ENCODE data around the gene PSMB8. TPM values are rescaled to one million over a fixed set of nuclear protein-coding genes. Genes with fewer than 3 reads are reported as not detected.

Gene PSMB8
- polyA plus RNA-seq, 1 experiment = 62.0 TPM

- ChIA-PET CTCF (interaction anchor here (1.0 to 6.8 kb wide), 6 partner anchors 10 to 144 kb away, joined by 3 to 271 read pairs (median 58); partner anchors contain the start of genes PSMB9 and TAP1), POLR2A (no interaction called here)
- TF ChIP-seq, protein P1, sequence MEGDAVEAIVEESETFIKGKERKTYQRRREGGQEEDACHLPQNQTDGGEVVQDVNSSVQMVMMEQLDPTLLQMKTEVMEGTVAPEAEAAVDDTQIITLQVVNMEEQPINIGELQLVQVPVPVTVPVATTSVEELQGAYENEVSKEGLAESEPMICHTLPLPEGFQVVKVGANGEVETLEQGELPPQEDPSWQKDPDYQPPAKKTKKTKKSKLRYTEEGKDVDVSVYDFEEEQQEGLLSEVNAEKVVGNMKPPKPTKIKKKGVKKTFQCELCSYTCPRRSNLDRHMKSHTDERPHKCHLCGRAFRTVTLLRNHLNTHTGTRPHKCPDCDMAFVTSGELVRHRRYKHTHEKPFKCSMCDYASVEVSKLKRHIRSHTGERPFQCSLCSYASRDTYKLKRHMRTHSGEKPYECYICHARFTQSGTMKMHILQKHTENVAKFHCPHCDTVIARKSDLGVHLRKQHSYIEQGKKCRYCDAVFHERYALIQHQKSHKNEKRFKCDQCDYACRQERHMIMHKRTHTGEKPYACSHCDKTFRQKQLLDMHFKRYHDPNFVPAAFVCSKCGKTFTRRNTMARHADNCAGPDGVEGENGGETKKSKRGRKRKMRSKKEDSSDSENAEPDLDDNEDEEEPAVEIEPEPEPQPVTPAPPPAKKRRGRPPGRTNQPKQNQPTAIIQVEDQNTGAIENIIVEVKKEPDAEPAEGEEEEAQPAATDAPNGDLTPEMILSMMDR (IDR thresholded peaks at IDR 0.05; ENCODE audit: low read depth, low read length) = no peak
- H3K9me3 ChIP-seq (ENCODE audit: control insufficient read depth, insufficient read depth, low read length) = no peaks in the 10 kb centered on the region; the same call in 1 of the 2 replicates
- H3K27ac ChIP-seq (ENCODE audit: low read depth, low read length) = no peak overlapping the region
- no peak overlapping the region for H3K4me3 ChIP-seq (ENCODE audit: low read depth, low read length)
- DNase-seq (ENCODE audit: low read depth, low spot score) = no peak
- no peaks in the 10 kb centered on the region for H3K27me3 ChIP-seq (ENCODE audit: control insufficient read depth, insufficient read depth, low read length)
Measured at GRCh38 chr6:32840604-32841246, 3.1 kb downstream of the PSMB8 start.

DNA sequence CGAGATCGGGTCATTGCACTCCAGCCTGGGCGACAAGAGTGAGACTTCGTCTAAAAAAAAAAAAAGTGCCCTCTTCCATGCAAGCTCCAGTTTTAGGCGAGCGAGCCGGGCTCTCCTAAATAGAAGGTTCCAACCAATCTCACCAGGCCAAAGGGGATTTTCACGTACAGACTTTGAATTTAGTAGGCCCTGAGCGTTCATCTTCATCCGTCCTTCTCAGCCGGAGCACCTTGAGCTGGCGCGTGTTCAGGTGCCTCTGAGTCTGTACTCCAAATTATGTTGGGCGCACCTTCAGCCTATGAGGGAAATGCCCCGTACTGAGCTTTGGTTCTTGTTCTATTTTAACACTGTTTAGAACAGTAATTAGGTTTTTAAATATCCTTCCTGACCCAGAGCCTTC, 4.5 kb downstream of the PSMB8 start:
- Histone ChIP-seq H3K27me3 (ENCODE audit: control insufficient read depth, insufficient read depth, low read length) (no peaks in the 10 kb centered on the region), H3K27ac (ENCODE audit: low read depth, low read length) (peak overlapping the region; percentile 21), H3K4me3 (ENCODE audit: low read depth, low read length) (no peak overlapping the region), H3K9me3 (ENCODE audit: control insufficient read depth, insufficient read depth, low read length) (no peaks in the 10 kb centered on the region; the same call in 1 of the 2 replicates)
- TF ChIP-seq, protein P1 (IDR thresholded peaks at IDR 0.05; ENCODE audit: low read depth, low read length) = no peak
- ChIA-PET POLR2A (interaction anchor here (1.7 to 2.2 kb wide), 2 partner anchors 133 to 135 kb away, joined by 6 to 25 read pairs; no protein-coding TSS in a partner anchor), CTCF (interaction anchor here (0.6 to 6.8 kb wide), 26 partner anchors 11 to 426 kb away, joined by 3 to 271 read pairs (median 10); partner anchors contain the start of genes HLA-DMA, PSMB9 and TAP1)
- DNase-seq (ENCODE audit: low read depth, low spot score) = no peak

DNA sequence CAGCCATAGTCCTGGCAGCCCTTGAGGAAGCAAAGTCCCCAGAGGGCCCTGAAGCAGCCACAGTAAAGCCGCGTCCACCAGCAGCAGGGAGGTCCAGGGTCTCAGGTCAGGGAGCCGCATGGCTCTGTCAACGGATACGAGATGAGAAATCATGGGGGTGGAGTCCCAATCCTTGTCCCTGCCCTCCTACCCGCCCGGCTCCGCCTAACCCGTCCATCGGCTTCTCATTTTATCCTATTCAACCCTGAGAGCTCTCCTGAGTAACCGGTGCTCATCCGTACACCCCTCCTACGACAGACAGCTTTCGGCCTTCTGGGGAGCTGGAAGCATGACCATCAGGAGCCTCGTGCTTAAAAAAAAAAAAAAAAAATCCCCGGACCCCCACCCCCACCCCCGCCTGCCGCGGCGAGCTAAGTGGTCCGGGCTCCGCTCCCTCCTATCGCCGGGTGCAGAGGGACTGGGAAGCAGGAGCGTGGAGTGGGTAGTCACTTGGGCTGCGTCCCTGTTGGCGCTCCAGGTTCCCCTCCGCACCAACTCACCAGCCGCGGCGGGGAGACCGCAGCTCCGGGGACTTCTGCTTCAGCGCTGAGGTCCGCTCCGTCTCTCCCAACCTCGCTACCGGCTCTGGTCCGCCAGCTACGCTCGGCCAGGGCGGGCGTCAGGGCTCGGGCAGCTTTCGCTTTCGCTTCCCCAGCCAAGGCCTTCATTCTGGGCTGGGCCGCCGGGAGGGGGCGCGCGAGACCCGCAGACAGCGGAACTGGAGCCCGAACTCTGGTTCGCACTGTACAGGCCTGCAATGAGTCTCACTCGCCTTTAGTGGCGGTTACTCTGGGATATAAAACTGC, 5.5 kb downstream of the PSMB8 start, which contains the start of gene TAP2:
TSS of gene TAP2 (minus strand) at position 626 of the 845 bp plus-strand sequence. CDS start at position 120, 506 bp downstream.
- peak within 1 kb of the TSS; percentile 92 for H3K27ac ChIP-seq (ENCODE audit: low read depth, low read length)
- H3K4me3 ChIP-seq (ENCODE audit: low read depth, low read length) = peak within 1 kb of the TSS; percentile 92
- POLR2A ChIA-PET = interaction anchor here (0.6 to 2.2 kb wide), 8 partner anchors 12 to 709 kb away, joined by 3 to 25 read pairs (median 5); partner anchors contain the start of genes FKBPL, PSMB9 and TAP1
- no peaks in the 10 kb centered on the region; the same call in 1 of the 2 replicates for H3K9me3 ChIP-seq (ENCODE audit: control insufficient read depth, insufficient read depth, low read length)
- TF ChIP-seq, protein P1 (IDR thresholded peaks at IDR 0.05; ENCODE audit: low read depth, low read length) = peak; percentile 96
- peak; percentile 74 for DNase-seq (ENCODE audit: low read depth, low spot score)
- H3K27me3 ChIP-seq (ENCODE audit: control insufficient read depth, insufficient read depth, low read length) = no peaks in the 10 kb centered on the region
- CTCF ChIA-PET = interaction anchor here (0.6 to 6.8 kb wide), 48 partner anchors 9 to 1635 kb away, joined by 3 to 271 read pairs (median 5); partner anchors contain the start of genes BRD2, HLA-DMA, PSMB9 and TAP1

- H3K27me3 ChIP-seq (ENCODE audit: control insufficient read depth, insufficient read depth, low read length) = no peaks in the 10 kb centered on the region
- H3K9me3 ChIP-seq (ENCODE audit: control insufficient read depth, insufficient read depth, low read length) = no peaks in the 10 kb centered on the region; the same call in 1 of the 2 replicates
- CTCF ChIA-PET = interaction anchor here (0.8 to 6.8 kb wide), 26 partner anchors 13 to 582 kb away, joined by 3 to 271 read pairs (median 8); partner anchors contain the start of genes BRD2, HLA-DMA, PSMB9 and TAP1
- peak overlapping the region; percentile 92 for H3K4me3 ChIP-seq (ENCODE audit: low read depth, low read length)
- no peak for DNase-seq (ENCODE audit: low read depth, low spot score)
- POLR2A ChIA-PET = interaction anchor here (0.9 to 2.2 kb wide), 7 partner anchors 12 to 136 kb away, joined by 3 to 25 read pairs (median 5); partner anchors contain the start of genes PSMB9 and TAP1
- TF ChIP-seq, protein P1 (IDR thresholded peaks at IDR 0.05; ENCODE audit: low read depth, low read length) = no peak
- H3K27ac ChIP-seq (ENCODE audit: low read depth, low read length) = peak overlapping the region; percentile 21
Measured at GRCh38 chr6:32837651-32838113, 6.2 kb downstream of the PSMB8 start.
